Sigmoid colon (tissue), 7 donors: ENCODE data around the gene ADSL. TPM values are rescaled to one million over a fixed set of nuclear protein-coding genes. Genes with fewer than 3 reads are reported as not detected.

ENCODE experiments used
- DNase-seq: peaks from one replicate; pipeline ENCODE4 v3.0.0-alpha.2; 2019
- H3K27ac ChIP-seq, 4 donors: fragments of 200-600 bp; sonication (generic); one replicate each; pipeline ENCODE4 v1.5.1; 2016 to 2019; ENCODE audit warnings: mild to moderate bottlenecking in 1 of 4
- H3K27me3 ChIP-seq, 3 donors: fragments of 200-600 bp; sonication (generic); one replicate each; pipeline ENCODE4 v1.5.1; 2019; ENCODE audit warnings: mild to moderate bottlenecking in 1 of 3
- H3K36me3 ChIP-seq, 4 donors: fragments of 200-600 bp; sonication (generic); one replicate each; pipeline ENCODE4 v1.5.1; 2016 to 2019
- H3K4me1 ChIP-seq, 4 donors: fragments of 200-600 bp; sonication (generic); one replicate each; pipeline ENCODE4 v1.5.1; 2017 to 2019
- H3K4me3 ChIP-seq, 4 donors: fragments of 200-600 bp; sonication (generic); one replicate each; pipeline ENCODE4 v1.5.1; 2017 to 2019; ENCODE audit warnings: mild to moderate bottlenecking in 2 of 4, moderate library complexity in 1 of 4
- H3K9me3 ChIP-seq, 4 donors: fragments of 200-600 bp in 3 of 4; sonication (generic) in 3 of 4; one replicate each; pipeline versions ENCODE4 v1.5.1 to v1.6.1; 2013 to 2019
- CTCF ChIP-seq, 4 experiments: fragments of 450-650 bp in 3 of 4; fragments of 200-600 bp in 1 of 4; IDR thresholded peaks; one replicate each; pipeline ENCODE4 v1.5.1; 2016 to 2019; ENCODE audit warnings: antibody characterized with exemption in 4 of 4, mild to moderate bottlenecking in 3 of 4, moderate library complexity in 2 of 4
- EP300 ChIP-seq, 4 donors: sonication (generic); formaldehyde crosslinking; IDR thresholded peaks; one replicate each; pipeline ENCODE4 v1.6.1; 2017; ENCODE audit warnings: antibody characterized with exemption in 4 of 4
- POLR2A ChIP-seq, 2 donors: fragments of 450-650 bp; IDR thresholded peaks; one replicate each; pipeline ENCODE4 v1.6.1; 2016; ENCODE audit warnings: antibody characterized with exemption in 2 of 2, mild to moderate bottlenecking in 2 of 2, moderate library complexity in 2 of 2
- POLR2AphosphoS5 ChIP-seq, 4 donors: sonication (generic); formaldehyde crosslinking; IDR thresholded peaks; one replicate each; pipeline ENCODE4 v1.6.1; 2017; ENCODE audit warnings: antibody characterized with exemption in 4 of 4
- WGBS, 2 donors: extraction: QIAGEN DNeasy Blood & Tissue Kit; methylation state at CpG; one replicate each; pipeline ENCODE4 v1.1.7; 2013; 5-methylcytosine and 5-hydroxymethylcytosine counted together
- intact Hi-C: fragments of 100-400 bp; cut with DNase I; formaldehyde crosslinking; loops from one replicate; pipeline ENCODE4 v1.15.1; 2023
- polyA plus RNA-seq, 3 donors: library from polyadenylated mRNA; stranded (reverse); fragments of 200-250 nt; gene quantifications; one replicate each; pipeline ENCODE4 v1.2.3, GENCODE V29; 2013
- total RNA-seq, 4 donors: library from RNA; depleted of rRNA; stranded (reverse); fragments of >200 nt; gene quantifications; one replicate each; pipeline ENCODE4 v1.1.0, GENCODE V29; 2016
- donor health status: healthy with polysubstance abuse.
- donor health status: Bipolar disorder and iron deficiency.
- donor health status: healthy.

ADSL gene
- total and polyA plus RNA-seq, 7 donors = 34.0 to 469 (median 86.7) TPM

DNA sequence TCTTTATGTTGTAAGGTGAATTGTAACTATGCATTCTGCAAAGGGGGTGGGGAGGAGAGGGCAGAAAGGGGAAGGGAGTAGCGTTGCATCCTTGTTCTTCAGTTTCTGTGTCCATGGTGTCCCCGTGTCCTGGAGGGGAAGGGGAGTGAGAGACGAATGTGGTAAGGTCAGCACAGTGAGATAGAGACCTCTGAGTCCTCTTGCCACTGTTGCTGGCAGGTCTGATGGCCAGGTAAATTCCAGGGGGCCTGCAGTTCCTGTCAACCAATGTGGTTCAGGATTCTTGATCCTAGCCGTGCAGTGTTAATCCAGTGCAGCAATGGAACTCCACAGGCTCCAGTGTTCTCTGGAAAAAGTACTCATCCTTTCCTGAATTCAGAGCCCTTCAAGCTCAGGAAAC, 14.6 kb upstream of the ADSL start:
- WGBS, 2 donors = 79 to 88% methylated on average over 4 of the region's 4 CpGs
- intact Hi-C loops = no loop called here
- H3K4me1 ChIP-seq = peaks cover 0 to 19% (median 10%) of the 10 kb centered on the region in 4 donors
- H3K36me3 ChIP-seq = peaks cover 0 to 10% (median 3%) of the 10 kb centered on the region in 4 donors
- TF ChIP-seq CTCF (IDR thresholded peaks at IDR 0.05) (no peak), EP300 (IDR thresholded peaks at IDR 0.05) (no peak), POLR2AphosphoS5 (IDR thresholded peaks at IDR 0.05) (no peak), POLR2A (IDR thresholded peaks at IDR 0.05) (no peak)
- H3K4me3 ChIP-seq = no peak overlapping the region
- H3K9me3 ChIP-seq = no peaks in the 10 kb centered on the region
- peak overlapping the region in 2 of 4 donors; percentile 3 to 9 for H3K27ac ChIP-seq
- H3K27me3 ChIP-seq = no peaks in the 10 kb centered on the region
- no peak for DNase-seq

- Histone ChIP-seq H3K27me3 (no peaks in the 10 kb centered on the region), H3K36me3 (peaks cover 0 to 10% (median 3%) of the 10 kb centered on the region in 4 donors), H3K27ac (peak overlapping the region in 2 of 4 donors; percentile 3 to 9), H3K4me3 (no peak overlapping the region), H3K9me3 (no peaks in the 10 kb centered on the region), H3K4me1 (peaks cover 0 to 14% (median 8%) of the 10 kb centered on the region in 4 donors)
- no peak for DNase-seq
- intact Hi-C loops = no loop called here
- no peak for TF ChIP-seq POLR2A (IDR thresholded peaks at IDR 0.05)
- TF ChIP-seq EP300 (IDR thresholded peaks at IDR 0.05) = no peak
- TF ChIP-seq POLR2AphosphoS5 (IDR thresholded peaks at IDR 0.05) = no peak
- TF ChIP-seq CTCF (IDR thresholded peaks at IDR 0.05) = no peak
- 63 to 73% methylated on average over 9 of the region's 9 CpGs for WGBS, 2 donors
These were observed 13.9 kb upstream of the ADSL start for GRCh38 chr22:40332319-40332781.

DNA sequence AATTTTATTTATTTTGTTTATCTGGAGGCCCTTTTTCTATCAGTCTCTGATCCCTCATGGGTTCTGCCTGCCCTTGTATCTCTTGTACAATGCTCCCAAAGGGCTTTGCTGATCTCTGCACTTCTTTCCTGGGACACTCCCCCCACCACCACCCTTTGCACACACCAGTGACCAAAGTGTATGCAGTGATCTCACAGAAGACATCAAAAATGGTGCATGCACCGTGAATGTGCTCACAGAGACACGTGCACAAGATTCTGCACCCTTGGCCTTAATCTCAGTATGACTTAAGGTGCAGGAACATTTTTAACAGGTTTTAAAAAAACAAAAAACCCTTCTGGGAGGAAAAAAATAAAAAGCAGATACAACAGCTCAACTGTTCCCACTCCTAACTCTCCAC, 12.2 kb upstream of the ADSL start:
- Histone ChIP-seq H3K9me3 (no peaks in the 10 kb centered on the region), H3K4me1 (peaks cover 0 to 13% (median 8%) of the 10 kb centered on the region in 4 donors), H3K27ac (no peak overlapping the region), H3K27me3 (no peaks in the 10 kb centered on the region), H3K4me3 (no peak overlapping the region), H3K36me3 (peaks cover 0 to 10% (median 3%) of the 10 kb centered on the region in 4 donors)
- DNase-seq = no peak
- TF ChIP-seq POLR2AphosphoS5 (IDR thresholded peaks at IDR 0.05) = no peak
- TF ChIP-seq POLR2A (IDR thresholded peaks at IDR 0.05) = no peak
- TF ChIP-seq EP300 (IDR thresholded peaks at IDR 0.05) = no peak
- TF ChIP-seq CTCF (IDR thresholded peaks at IDR 0.05) = no peak
- WGBS, 2 donors = 57 to 88% methylated on average over 2 of the region's 2 CpGs
- intact Hi-C loops = no loop called here

- Histone ChIP-seq H3K36me3 (peaks cover 0 to 10% (median 3%) of the 10 kb centered on the region in 4 donors), H3K4me3 (no peak overlapping the region), H3K4me1 (peaks cover 0 to 13% (median 8%) of the 10 kb centered on the region in 4 donors), H3K27ac (no peak overlapping the region), H3K27me3 (no peaks in the 10 kb centered on the region), H3K9me3 (no peaks in the 10 kb centered on the region)
- TF ChIP-seq POLR2AphosphoS5 (IDR thresholded peaks at IDR 0.05) (no peak), EP300 (IDR thresholded peaks at IDR 0.05) (no peak), POLR2A (IDR thresholded peaks at IDR 0.05) (no peak), CTCF (IDR thresholded peaks at IDR 0.05) (no peak)
- DNase-seq = no peak
- intact Hi-C loops = no loop called here
- WGBS, 2 donors = 36 to 48% methylated on average over 2 of the region's 2 CpGs
These were observed 11.4 kb upstream of the ADSL start for GRCh38 chr22:40334899-40335298.

- no peak for TF ChIP-seq POLR2A (IDR thresholded peaks at IDR 0.05)
- TF ChIP-seq CTCF (IDR thresholded peaks at IDR 0.05) = no peak
- TF ChIP-seq EP300 (IDR thresholded peaks at IDR 0.05) = no peak
- no peak for TF ChIP-seq POLR2AphosphoS5 (IDR thresholded peaks at IDR 0.05)
- intact Hi-C loops = no loop called here
- H3K9me3 ChIP-seq = no peaks in the 10 kb centered on the region
- H3K4me3 ChIP-seq = no peak overlapping the region
- no peak for DNase-seq
- no peak overlapping the region for H3K27ac ChIP-seq
- no peaks in the 10 kb centered on the region for H3K27me3 ChIP-seq
- WGBS, 2 donors = 40 to 56% methylated on average over 2 of the region's 2 CpGs
- H3K4me1 ChIP-seq = peaks cover 0 to 13% (median 8%) of the 10 kb centered on the region in 4 donors
- peaks cover 0 to 10% (median under 1%) of the 10 kb centered on the region in 4 donors for H3K36me3 ChIP-seq
These were observed 10.9 kb upstream of the ADSL start for GRCh38 chr22:40335358-40335757.
